Endothelial cell of umbilical vein (primary cell): Measurements from ENCODE around the gene KLHL6. TPM values are rescaled to one million over a fixed set of nuclear protein-coding genes. Genes with fewer than 3 reads are reported as not detected.

ENCODE experiments used
- BruUV-seq: library from RNA; stranded (reverse); fragments of 400-500 nt; replicated peaks from 2 replicates; lab custom pipeline; 2021; lab: Mats Ljungman, UMichigan
- CTCF ChIA-PET: fragments of 300-600, 350-600 bp; sonication (Branson Sonifier 250); formaldehyde crosslinking; loops from one replicate; lab custom pipeline; 2021; ENCODE audit warnings: antibody characterized with exemption, inconsistent platforms; lab: Charles Lee
- POLR2A ChIA-PET: fragments of 300-600, 350-600 bp; sonication (Branson Sonifier 250); formaldehyde crosslinking; loops from one replicate; lab custom pipeline; 2021; ENCODE audit warnings: antibody characterized with exemption, inconsistent platforms; lab: Charles Lee
- DNase-seq: peaks from one replicate; pipeline ENCODE4 v3.0.0-alpha.2; 2011; ENCODE audit warnings: low read depth, low spot score
- FAIRE-seq: peaks from 2 replicates; lab custom pipeline; 2011; peaks lifted over from hg19 to GRCh38; lab: Jason Lieb, UNC
- H2AFZ ChIP-seq: 2 replicates; pipeline ENCODE4 v1.6.0; 2012; ENCODE audit warnings: low read depth, low read length, control low read depth, inconsistent platforms
- H3K27ac ChIP-seq: 2 replicates; pipeline ENCODE4 v1.5.1; 2011; ENCODE audit warnings: low read depth, mild to moderate bottlenecking, control low read depth, low read length, moderate library complexity; ENCODE audit not compliant: insufficient read depth
- H3K27me3 ChIP-seq, 2 experiments: 2 replicates each; pipeline versions ENCODE4 v1.6.0 to v1.6.1; 2011; ENCODE audit warnings: low read length in 2 of 2, mixed read lengths in 1 of 2; ENCODE audit not compliant: control insufficient read depth in 2 of 2, insufficient read depth in 2 of 2
- H3K36me3 ChIP-seq, 2 experiments: 2 replicates in 1 of 2; 3 replicates in 1 of 2; pipeline ENCODE4 v1.5.1; 2011; ENCODE audit warnings: low read length in 2 of 2, mild to moderate bottlenecking in 1 of 2, moderate library complexity in 1 of 2; ENCODE audit not compliant: control insufficient read depth in 2 of 2, insufficient read depth in 2 of 2; ENCODE audit errors: extremely low read depth in 1 of 2
- H3K4me1 ChIP-seq: 3 replicates; pipeline ENCODE4 v1.5.1; 2011; ENCODE audit warnings: mild to moderate bottlenecking, low read length; ENCODE audit not compliant: control insufficient read depth, insufficient read depth; ENCODE audit errors: extremely low read depth
- H3K4me2 ChIP-seq: 2 replicates; pipeline ENCODE4 v1.6.1; 2011; ENCODE audit warnings: low read length, control low read depth, mixed read lengths; ENCODE audit not compliant: insufficient read depth
- H3K4me3 ChIP-seq, 3 experiments: fragments of 200-600 bp in 1 of 3; sonication (generic), shearing (Covaris generic) in 1 of 3; replicated peaks in 1 of 3; 2 replicates each; pipeline ENCODE4 v1.5.1; 2011 to 2016; ENCODE audit warnings: control low read depth in 3 of 3, low read length in 3 of 3, mild to moderate bottlenecking in 2 of 3, inconsistent platforms in 1 of 3, low read depth in 1 of 3, moderate library complexity in 1 of 3; ENCODE audit not compliant: insufficient read depth in 1 of 3
- H3K79me2 ChIP-seq: 2 replicates; pipeline ENCODE4 v1.6.0; 2012; ENCODE audit warnings: low read length, inconsistent platforms; ENCODE audit not compliant: control insufficient read depth, insufficient read depth
- H3K9ac ChIP-seq: replicated peaks from 2 replicates; pipeline ENCODE3; 2011; ENCODE audit warnings: low read length, control low read depth; ENCODE audit not compliant: insufficient read depth; ENCODE audit errors: extremely low read depth
- H3K9me1 ChIP-seq: replicated peaks from 3 replicates; pipeline ENCODE4 v1.6.0; 2011; ENCODE audit warnings: mild to moderate bottlenecking, low read length; ENCODE audit not compliant: control insufficient read depth, insufficient read depth; ENCODE audit errors: extremely low read depth
- H3K9me3 ChIP-seq: replicated peaks from 2 replicates; pipeline ENCODE4 v1.5.1; 2012; ENCODE audit warnings: low read length, inconsistent platforms; ENCODE audit not compliant: control insufficient read depth, insufficient read depth
- H4K20me1 ChIP-seq: replicated peaks from 2 replicates; pipeline ENCODE3; 2011; ENCODE audit warnings: mild to moderate bottlenecking, low read length; ENCODE audit not compliant: control insufficient read depth, insufficient read depth; ENCODE audit errors: extremely low read depth
- CTCF ChIP-seq, 2 donors: IDR thresholded peaks; 1 replicate in 1 of 2; 2 replicates in 1 of 2; pipeline ENCODE4 v1.5.1; 2011; ENCODE audit warnings: low read length in 2 of 2, mild to moderate bottlenecking in 2 of 2, moderate library complexity in 2 of 2, control low read depth in 1 of 2, inconsistent platforms in 1 of 2, low read depth in 1 of 2; ENCODE audit not compliant: insufficient read depth in 1 of 2; ENCODE audit errors: extremely low read depth in 1 of 2
- EZH2 ChIP-seq: IDR thresholded peaks from 2 replicates; pipeline ENCODE4 v1.6.1; 2012; ENCODE audit warnings: borderline replicate concordance, low read depth, mild to moderate bottlenecking, moderate library complexity, low read length, inconsistent platforms; ENCODE audit not compliant: severe bottlenecking
- FOS ChIP-seq: IDR thresholded peaks from 2 replicates; pipeline ENCODE4 v1.6.1; 2011; ENCODE audit warnings: mild to moderate bottlenecking, low read length, moderate library complexity, borderline replicate concordance; ENCODE audit not compliant: insufficient read depth
- GATA2 ChIP-seq: IDR thresholded peaks from 2 replicates; pipeline ENCODE4 v1.7.0; 2011; ENCODE audit warnings: low read depth, mild to moderate bottlenecking, moderate library complexity, mixed read lengths, low read length; ENCODE audit not compliant: insufficient read length, insufficient read depth
- JUN ChIP-seq: IDR thresholded peaks from 2 replicates; pipeline ENCODE4 v1.6.1; 2011; ENCODE audit warnings: borderline replicate concordance, low read depth; ENCODE audit not compliant: insufficient read length, insufficient read depth
- MAX ChIP-seq: IDR thresholded peaks from 2 replicates; pipeline ENCODE4 v1.6.1; 2011; ENCODE audit not compliant: insufficient read depth, insufficient read length
- MYC ChIP-seq: IDR thresholded peaks from one replicate; pipeline ENCODE4 v1.6.1; 2011; ENCODE audit warnings: mild to moderate bottlenecking, low read depth, low read length
- POLR2A ChIP-seq: IDR thresholded peaks from 2 replicates; pipeline ENCODE4 v1.6.1; 2012; ENCODE audit warnings: low read depth, mild to moderate bottlenecking, control low read depth, low read length
- POLR2AphosphoS5 ChIP-seq: IDR thresholded peaks from 2 replicates; pipeline ENCODE4 v1.6.1; 2012; ENCODE audit warnings: low read depth, mild to moderate bottlenecking, control low read depth, low read length, moderate library complexity; ENCODE audit not compliant: insufficient read depth
- dilution Hi-C: fragments of 300-500 bp; cut with MboI; formaldehyde crosslinking; loops from one replicate; pipeline ENCODE4 v1.15.0; 2019; ENCODE audit warnings: low sequenced_read_pairs; ENCODE audit not compliant: extremely low pct_ligation_motif_present
- intact Hi-C: fragments of 100-400 bp; cut with micrococcal nuclease; formaldehyde crosslinking; loops from one replicate; pipeline ENCODE4 v1.10.0; 2022
- polyA plus RNA-seq, 4 experiments: library from polyadenylated mRNA; depleted of rRNA in 3 of 4; stranded (reverse) in 3 of 4; unstranded in 1 of 4; fragments of >200 nt; gene quantifications; 2 replicates each; pipeline versions ENCODE4 v1.2.1 to v1.2.3, GENCODE V29; 2011 to 2012; ENCODE audit warnings: missing spikeins in 1 of 4
- total RNA-seq: library from RNA; stranded (reverse); gene quantifications from 2 replicates; pipeline ENCODE4 v1.2.3, GENCODE V29; 2021

KLHL6 gene
- total and polyA plus RNA-seq, 2 donors (not counting 3 experiments of a cell fraction or from before 2014, with no cell fraction given) = 5.7 to 12.6 TPM

- peaks cover 2% of the 10 kb centered on the region for H3K9me3 ChIP-seq
- no peak overlapping the region for H3K27ac ChIP-seq
- no peaks in the 10 kb centered on the region for H3K79me2 ChIP-seq
- no peak for TF ChIP-seq POLR2AphosphoS5
- no peak for TF ChIP-seq GATA2
- TF ChIP-seq POLR2A = no peak
- TF ChIP-seq JUN = no peak
- TF ChIP-seq MAX = no peak
- no peak for TF ChIP-seq EZH2
- no peak for TF ChIP-seq FOS
- FAIRE-seq = no peak
- H3K27me3 ChIP-seq = no peaks in the 10 kb centered on the region
- no peaks in the 10 kb centered on the region for H3K9me1 ChIP-seq
- no peaks in the 10 kb centered on the region for H3K36me3 ChIP-seq
- CTCF ChIA-PET = interaction anchor here (1.1 to 2.2 kb wide), 3 partner anchors 33 to 262 kb away, joined by 3 to 7 read pairs (median 4); no protein-coding TSS in a partner anchor
- peak overlapping the region; percentile 78 for H3K4me2 ChIP-seq
- intact Hi-C loops (loop anchor here (1.0 kb wide), 1 partner anchor 19 kb away; the partner anchor contains the start of gene MCF2L2), dilution Hi-C loops (no loop called here)
- POLR2A ChIA-PET = no interaction called here
- no peak for DNase-seq
- H3K9ac ChIP-seq = peak overlapping the region; percentile 20
- peaks cover 17% of the 10 kb centered on the region for H3K4me1 ChIP-seq
- no peak overlapping the region for H2AFZ ChIP-seq
- no TSS peak for BruUV-seq
- no peaks in the 10 kb centered on the region for H4K20me1 ChIP-seq
- H3K4me3 ChIP-seq = peak overlapping the region; percentile 35 to 81 (median 78)
Measured at GRCh38 chr3:183446838-183447205, 108.7 kb downstream of the KLHL6 start.

GRCh38 chr3:183444748-183445147, 110.8 kb downstream of the KLHL6 start:
- Histone ChIP-seq H3K9me1 (no peaks in the 10 kb centered on the region), H3K9me3 (peaks cover 2% of the 10 kb centered on the region), H3K36me3 (no peaks in the 10 kb centered on the region), H3K9ac (no peak overlapping the region), H4K20me1 (no peaks in the 10 kb centered on the region), H3K4me2 (no peak overlapping the region), H2AFZ (no peak overlapping the region), H3K4me3 (no peak overlapping the region), H3K27ac (no peak overlapping the region), H3K4me1 (peaks cover 14% of the 10 kb centered on the region), H3K79me2 (no peaks in the 10 kb centered on the region), H3K27me3 (no peaks in the 10 kb centered on the region)
- dilution Hi-C loops = no loop called here
- TF ChIP-seq GATA2 = no peak
- no peak for TF ChIP-seq CTCF (IDR thresholded peaks at IDR 0.05; ENCODE audit: extremely low read depth in 1 of 2, insufficient read depth in 1 of 2, low read depth in 1 of 2, low read length in 2 of 2)
- no peak for TF ChIP-seq FOS
- TF ChIP-seq MYC = no peak
- no peak for TF ChIP-seq POLR2AphosphoS5
- no peak for DNase-seq
- no TSS peak for BruUV-seq
- intact Hi-C loops = no loop called here
- CTCF ChIA-PET = no interaction called here
- POLR2A ChIA-PET = no interaction called here
- FAIRE-seq = no peak
